Prostate gland (tissue), 2 donors: ENCODE data around the gene DOP1A.

ENCODE experiments used
- CTCF ChIP-seq, 4 experiments: fragments of 200-600 bp in 2 of 4; fragments of 450-650 bp in 2 of 4; sonication (generic) in 2 of 4; IDR thresholded peaks; 1 replicate in 3 of 4; 2 replicates in 1 of 4; pipeline ENCODE4 v1.5.1; 2016 to 2019; ENCODE audit warnings: antibody characterized with exemption in 4 of 4, mild to moderate bottlenecking in 2 of 4, moderate library complexity in 2 of 4
- POLR2AphosphoS5 ChIP-seq: sonication (generic); formaldehyde crosslinking; IDR thresholded peaks from one replicate; pipeline ENCODE4 v1.6.1; 2017; ENCODE audit warnings: antibody characterized with exemption

- TF ChIP-seq CTCF (IDR thresholded peaks at IDR 0.05) (no peak), POLR2AphosphoS5 (no peak)
These were observed 4.2 kb downstream of the DOP1A start for GRCh38 chr6:83071707-83072106.
